PFSK-1 (cell line): ENCODE results near the gene LAMTOR4.

Experiments
- FOXP2 ChIP-seq: optimal IDR thresholded peaks from 2 replicates; pipeline ENCODE3; 2011; ENCODE audit warnings: borderline replicate concordance, control low read depth, inconsistent platforms; ENCODE audit not compliant: insufficient read depth; ENCODE audit errors: extremely low read length, extremely low read depth
- POLR2AphosphoS5 ChIP-seq: IDR thresholded peaks from 2 replicates; pipeline ENCODE4 v1.6.1; 2012; ENCODE audit warnings: low read depth, mild to moderate bottlenecking, control low read depth, low read length, moderate library complexity
- SIN3A ChIP-seq: IDR thresholded peaks from 2 replicates; pipeline ENCODE4 v1.6.1; 2012; ENCODE audit warnings: mild to moderate bottlenecking, low read length, moderate library complexity, borderline replicate concordance; ENCODE audit not compliant: insufficient read depth
- TAF1 ChIP-seq: IDR thresholded peaks from 2 replicates; pipeline ENCODE4 v1.6.1; 2012; ENCODE audit warnings: low read length, control low read depth, borderline replicate concordance; ENCODE audit not compliant: insufficient read depth
- TF ChIP-seq, protein P1 (sequence below), 2 experiments: IDR thresholded peaks; 2 replicates each; pipeline versions ENCODE4 v1.6.1 to v1.8.0; 2011 to 2012; ENCODE audit warnings: low read depth in 2 of 2, low read length in 2 of 2, control low read depth in 1 of 2, inconsistent platforms in 1 of 2, mild to moderate bottlenecking in 1 of 2, moderate library complexity in 1 of 2; ENCODE audit not compliant: insufficient read depth in 1 of 2

LAMTOR4 gene

DNA sequence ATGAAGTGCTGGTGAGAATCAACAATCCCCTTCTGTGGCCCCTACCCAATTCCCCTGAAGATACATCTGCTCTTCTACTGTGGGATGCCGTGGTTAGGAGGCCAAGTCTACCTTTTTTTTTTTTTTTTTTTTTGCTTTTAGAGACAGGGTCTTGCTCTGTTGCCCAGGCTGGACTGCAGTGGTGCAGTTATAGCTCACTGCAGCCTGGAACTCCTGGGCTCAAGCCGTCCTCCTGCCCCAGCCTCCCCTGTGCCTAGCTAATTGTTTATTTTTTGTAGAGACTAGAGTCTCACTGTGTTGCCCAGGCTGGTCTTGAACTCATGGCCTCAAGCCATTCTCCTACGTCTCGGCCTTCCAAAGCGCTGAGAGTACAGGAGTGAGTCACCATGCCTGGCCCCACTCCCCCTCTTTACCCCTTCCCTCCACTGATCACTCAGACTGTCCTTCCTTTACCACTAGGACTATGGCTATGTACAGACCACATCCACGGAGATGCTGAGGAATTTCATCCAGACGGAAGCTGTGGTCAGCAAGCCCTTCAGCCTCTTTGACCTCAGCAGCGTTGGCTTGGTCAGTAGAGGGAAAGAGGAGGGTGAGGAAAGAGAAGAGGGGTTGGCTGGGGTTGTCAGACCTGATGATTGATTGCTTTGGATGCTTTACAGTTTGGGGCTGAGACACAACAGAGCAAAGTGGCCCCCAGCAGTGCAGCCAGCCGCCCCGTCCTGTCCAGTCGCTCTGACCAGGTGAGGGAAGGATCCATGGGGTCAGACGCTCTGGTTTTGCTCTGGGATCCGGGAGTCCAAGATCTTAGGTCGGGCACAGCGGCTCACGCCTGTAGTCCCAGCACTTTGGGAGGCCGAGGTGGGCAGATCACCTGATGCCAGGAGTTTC lies 45.5 kb upstream of the LAMTOR4 start:
- TF ChIP-seq, protein P1, sequence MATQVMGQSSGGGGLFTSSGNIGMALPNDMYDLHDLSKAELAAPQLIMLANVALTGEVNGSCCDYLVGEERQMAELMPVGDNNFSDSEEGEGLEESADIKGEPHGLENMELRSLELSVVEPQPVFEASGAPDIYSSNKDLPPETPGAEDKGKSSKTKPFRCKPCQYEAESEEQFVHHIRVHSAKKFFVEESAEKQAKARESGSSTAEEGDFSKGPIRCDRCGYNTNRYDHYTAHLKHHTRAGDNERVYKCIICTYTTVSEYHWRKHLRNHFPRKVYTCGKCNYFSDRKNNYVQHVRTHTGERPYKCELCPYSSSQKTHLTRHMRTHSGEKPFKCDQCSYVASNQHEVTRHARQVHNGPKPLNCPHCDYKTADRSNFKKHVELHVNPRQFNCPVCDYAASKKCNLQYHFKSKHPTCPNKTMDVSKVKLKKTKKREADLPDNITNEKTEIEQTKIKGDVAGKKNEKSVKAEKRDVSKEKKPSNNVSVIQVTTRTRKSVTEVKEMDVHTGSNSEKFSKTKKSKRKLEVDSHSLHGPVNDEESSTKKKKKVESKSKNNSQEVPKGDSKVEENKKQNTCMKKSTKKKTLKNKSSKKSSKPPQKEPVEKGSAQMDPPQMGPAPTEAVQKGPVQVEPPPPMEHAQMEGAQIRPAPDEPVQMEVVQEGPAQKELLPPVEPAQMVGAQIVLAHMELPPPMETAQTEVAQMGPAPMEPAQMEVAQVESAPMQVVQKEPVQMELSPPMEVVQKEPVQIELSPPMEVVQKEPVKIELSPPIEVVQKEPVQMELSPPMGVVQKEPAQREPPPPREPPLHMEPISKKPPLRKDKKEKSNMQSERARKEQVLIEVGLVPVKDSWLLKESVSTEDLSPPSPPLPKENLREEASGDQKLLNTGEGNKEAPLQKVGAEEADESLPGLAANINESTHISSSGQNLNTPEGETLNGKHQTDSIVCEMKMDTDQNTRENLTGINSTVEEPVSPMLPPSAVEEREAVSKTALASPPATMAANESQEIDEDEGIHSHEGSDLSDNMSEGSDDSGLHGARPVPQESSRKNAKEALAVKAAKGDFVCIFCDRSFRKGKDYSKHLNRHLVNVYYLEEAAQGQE (IDR thresholded peaks at IDR 0.05; ENCODE audit: insufficient read depth in 1 of 2, low read depth in 2 of 2, low read length in 2 of 2) = no peak
- no peak for TF ChIP-seq SIN3A
- TF ChIP-seq FOXP2 = no peak
- no peak for TF ChIP-seq TAF1
- TF ChIP-seq POLR2AphosphoS5 = no peak

- TF ChIP-seq FOXP2 (no peak), TAF1 (no peak), POLR2AphosphoS5 (no peak), SIN3A (no peak)
- TF ChIP-seq, protein P1 (IDR thresholded peaks at IDR 0.05; ENCODE audit: insufficient read depth in 1 of 2, low read depth in 2 of 2, low read length in 2 of 2) = no peak
Measured at GRCh38 chr7:100105534-100105933, 43.2 kb upstream of the LAMTOR4 start.

DNA sequence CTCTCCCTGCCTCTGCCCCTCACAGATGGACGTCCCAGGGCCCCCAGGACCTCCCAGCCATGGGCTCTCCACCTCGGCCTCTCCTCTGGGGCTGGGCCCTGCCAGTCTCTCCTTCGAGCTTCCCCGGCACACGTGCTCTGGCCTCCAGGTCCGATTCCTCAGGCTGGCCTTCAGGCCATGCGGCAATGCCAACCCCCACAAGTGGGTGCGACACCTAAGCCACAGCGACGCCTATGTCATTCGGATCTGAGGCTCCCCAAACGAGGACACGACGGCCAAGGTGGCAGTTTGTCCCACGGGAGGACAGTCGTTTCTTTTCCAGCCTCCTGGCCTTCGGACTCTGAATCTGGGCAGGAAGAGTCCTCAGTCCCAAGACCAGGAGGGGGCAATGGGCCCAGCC lies 42.1 kb upstream of the LAMTOR4 start:
- TF ChIP-seq TAF1 (no peak), SIN3A (no peak), FOXP2 (no peak), POLR2AphosphoS5 (no peak)
- TF ChIP-seq, protein P1 (IDR thresholded peaks at IDR 0.05; ENCODE audit: insufficient read depth in 1 of 2, low read depth in 2 of 2, low read length in 2 of 2) = no peak

DNA sequence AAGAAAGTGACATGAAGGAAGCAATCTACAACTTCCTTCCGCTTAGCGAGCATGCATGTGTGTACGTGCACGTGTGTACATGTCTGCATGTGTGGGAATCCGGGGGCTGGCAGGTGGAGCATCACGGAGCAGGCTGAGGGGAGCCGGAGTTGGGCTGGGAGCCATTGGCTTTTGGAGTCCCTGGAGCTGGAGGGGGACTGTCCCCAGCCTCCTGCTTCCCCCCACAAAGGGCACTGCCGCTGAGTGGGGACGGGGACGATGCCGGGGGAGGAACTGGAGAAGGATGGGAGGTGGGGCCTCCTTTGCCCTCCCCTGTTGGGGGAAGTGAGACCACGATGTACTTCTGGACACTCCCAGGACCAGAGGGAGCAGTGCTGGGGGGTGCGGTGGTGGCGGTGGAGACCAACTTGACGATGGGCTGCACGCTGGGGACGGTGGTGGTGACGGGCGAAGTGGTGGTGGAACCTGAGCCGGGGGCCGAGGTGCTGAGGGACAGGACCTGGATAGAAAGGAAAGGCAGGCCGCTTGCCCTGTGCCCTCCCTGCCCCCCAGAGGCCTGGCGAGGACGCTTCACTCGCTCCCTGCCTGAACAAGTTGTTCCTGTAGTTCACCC lies 41.5 kb upstream of the LAMTOR4 start:
- TF ChIP-seq SIN3A (no peak), POLR2AphosphoS5 (no peak), FOXP2 (no peak), TAF1 (no peak)
- TF ChIP-seq, protein P1 (IDR thresholded peaks at IDR 0.05; ENCODE audit: insufficient read depth in 1 of 2, low read depth in 2 of 2, low read length in 2 of 2) = no peak
